Gastroesophageal sphincter (tissue), 3 donors: ENCODE data around the gene VPS45.

Source experiments
- CTCF ChIP-seq, 4 experiments: fragments of 200-600 bp in 2 of 4; fragments of 450-650 bp in 2 of 4; sonication (generic) in 1 of 4; IDR thresholded peaks; one replicate each; pipeline ENCODE4 v1.5.1; 2017 to 2019; ENCODE audit warnings: antibody characterized with exemption in 4 of 4, mild to moderate bottlenecking in 2 of 4, moderate library complexity in 2 of 4
- POLR2A ChIP-seq, 2 donors: fragments of 450-650 bp; IDR thresholded peaks; one replicate each; pipeline ENCODE4 v1.6.1; 2017; ENCODE audit warnings: antibody characterized with exemption in 2 of 2, mild to moderate bottlenecking in 2 of 2, moderate library complexity in 1 of 2

DNA sequence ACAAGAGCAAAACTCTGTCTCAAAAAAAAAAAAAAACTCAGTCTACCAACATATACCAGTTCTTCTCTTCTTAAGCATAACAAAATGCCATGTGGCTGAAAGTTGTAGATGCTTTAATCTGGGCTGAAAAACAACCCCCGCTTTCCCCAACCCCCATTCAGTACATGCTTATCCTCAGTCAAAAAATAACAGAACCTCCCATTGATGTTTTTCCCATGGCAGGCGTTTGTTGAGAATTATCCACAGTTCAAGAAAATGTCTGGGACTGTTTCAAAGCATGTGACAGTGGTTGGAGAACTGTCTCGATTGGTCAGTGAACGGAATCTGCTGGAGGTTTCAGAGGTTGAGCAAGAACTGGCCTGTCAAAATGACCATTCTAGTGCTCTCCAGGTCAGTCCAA, 14.9 kb downstream of the VPS45 start:
- TF ChIP-seq CTCF (IDR thresholded peaks at IDR 0.05), result no peak
- TF ChIP-seq POLR2A (IDR thresholded peaks at IDR 0.05), result no peak
